ENCODE data around the gene EFNA5.

Gene EFNA5

DNA sequence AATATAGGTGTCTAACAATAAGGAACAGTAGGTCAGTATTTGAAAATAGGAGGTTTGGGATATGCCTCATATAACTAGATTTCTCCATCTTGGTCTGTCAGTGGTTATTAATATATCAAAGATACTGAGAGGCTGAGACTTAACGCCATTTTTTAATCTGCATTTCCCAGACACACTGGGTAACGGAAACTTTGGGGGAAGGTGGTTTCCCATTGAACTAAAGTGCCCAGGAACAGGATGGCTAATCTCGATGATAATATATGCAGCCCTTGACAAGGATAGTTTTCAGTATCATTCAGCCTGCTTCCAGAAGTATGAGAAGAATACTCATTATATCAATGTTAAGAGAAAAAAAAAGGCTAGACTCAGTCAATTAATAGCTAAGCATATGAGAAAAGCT is 30.7 kb downstream of the EFNA5 start:
- no peak for ATAC-seq
- no peak for DNase-seq

- DNase-seq (no peak), ATAC-seq (no peak)
Observed at GRCh38 chr5:107636555-107636954, 34.2 kb downstream of the EFNA5 start.

- ATAC-seq (no peak), DNase-seq (no peak)
Observed at GRCh38 chr5:107636068-107636467, 34.7 kb downstream of the EFNA5 start.

GRCh38 chr5:107634981-107635848 is 35.5 kb downstream of the EFNA5 start:
- DNase-seq = no peak
- no peak for ATAC-seq

DNA sequence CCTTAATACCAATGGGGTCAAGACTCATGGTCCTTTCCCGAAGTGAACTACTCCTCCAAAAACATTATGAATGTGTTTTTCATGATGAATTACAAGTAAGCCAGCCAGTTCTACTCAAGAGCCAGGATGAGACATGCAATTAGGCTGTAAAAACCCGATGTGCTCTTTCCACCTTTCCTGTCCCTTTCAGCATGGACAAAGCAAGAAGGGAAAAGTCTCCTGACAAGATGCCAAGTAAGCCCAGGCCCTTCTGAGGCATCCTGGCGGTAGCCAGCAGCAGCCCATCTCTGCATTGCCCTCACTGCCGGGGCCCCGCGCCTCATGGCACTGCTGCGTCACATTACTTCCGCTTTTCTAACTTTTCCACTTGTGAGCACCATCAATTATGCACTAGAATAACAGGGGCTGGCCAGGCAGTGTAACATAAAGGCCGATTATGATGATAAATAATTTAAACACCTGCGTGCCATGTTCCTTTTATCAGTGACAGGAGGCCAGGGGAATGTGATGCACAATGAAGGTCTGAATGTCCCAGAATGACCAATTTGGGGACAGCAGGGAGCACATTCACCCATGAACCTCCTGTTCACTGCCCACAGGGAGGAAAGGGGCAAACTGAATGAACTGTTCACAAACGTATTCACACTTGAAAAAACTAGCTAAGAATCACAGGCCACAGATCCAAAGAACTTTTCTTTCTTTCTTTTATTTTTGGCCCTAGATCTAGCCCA is 37.4 kb downstream of the EFNA5 start:
- DNase-seq = no peak
- no peak for ATAC-seq

- ATAC-seq (no peak), DNase-seq (no peak)
Observed at GRCh38 chr5:107631805-107632362, 38.9 kb downstream of the EFNA5 start.

DNA sequence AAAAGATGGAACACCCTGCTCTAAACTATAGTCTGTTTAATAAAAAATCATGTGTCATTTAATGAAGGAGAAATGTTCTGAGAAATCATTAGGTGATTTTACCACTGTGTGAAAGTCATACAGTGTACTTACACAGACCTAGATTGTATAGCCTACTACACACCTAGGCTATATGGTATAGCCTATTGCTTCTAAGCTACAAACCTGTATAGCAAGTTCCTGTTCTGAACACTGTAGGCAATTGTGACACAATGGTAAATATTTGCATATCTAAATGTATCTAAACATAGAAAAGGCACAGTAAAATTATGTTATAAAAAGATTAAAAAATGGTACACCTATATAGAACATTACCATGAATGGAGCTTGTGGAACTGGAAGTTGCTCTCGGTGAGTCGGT is 40.6 kb downstream of the EFNA5 start:
- DNase-seq (no peak), ATAC-seq (no peak)

- ATAC-seq (no peak), DNase-seq (no peak)
Observed at GRCh38 chr5:107624235-107624634, 46.5 kb downstream of the EFNA5 start.

DNA sequence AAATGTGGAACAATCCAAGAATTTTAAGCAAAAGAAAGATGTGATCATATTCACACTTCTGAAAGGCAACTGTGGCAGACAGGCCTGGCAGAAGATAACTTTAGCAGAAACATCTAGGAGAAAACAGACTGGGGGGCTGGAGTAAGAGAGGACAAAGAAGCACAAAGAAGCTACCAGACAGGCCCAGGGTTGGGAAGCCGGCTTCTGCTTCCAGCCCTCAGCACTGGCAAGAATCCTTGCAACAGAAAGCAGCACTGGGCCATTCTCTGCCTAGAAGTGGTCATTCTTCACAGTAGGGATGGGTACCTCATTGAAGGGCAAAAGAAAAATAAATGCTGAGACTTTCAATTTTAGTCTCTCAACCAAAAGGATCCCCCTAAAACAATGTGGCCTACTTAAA is 49.6 kb downstream of the EFNA5 start:
- DNase-seq (no peak), ATAC-seq (no peak)

GRCh38 chr5:107619781-107620180 is 51.0 kb downstream of the EFNA5 start:
- no peak for DNase-seq
- no peak for ATAC-seq

DNA sequence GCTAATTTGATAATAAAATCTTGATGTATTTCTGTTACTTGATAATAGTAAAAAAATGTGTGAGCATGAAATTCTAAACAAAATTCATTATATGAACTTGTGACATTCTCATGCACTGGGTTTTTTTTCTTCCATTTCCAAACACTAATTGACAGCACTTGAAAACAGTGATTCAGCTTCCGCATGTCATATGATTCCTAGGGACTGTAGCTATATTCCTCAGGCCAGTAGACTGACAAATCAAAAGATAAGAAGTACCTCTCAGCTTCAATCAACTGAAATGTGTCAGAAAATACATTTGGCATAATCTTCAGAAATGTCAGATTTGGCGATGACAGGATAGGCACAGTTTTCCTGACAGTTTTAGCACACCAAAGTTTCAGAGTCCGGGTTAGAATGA is 52.5 kb downstream of the EFNA5 start:
- ATAC-seq (no peak), DNase-seq (no peak)

DNA sequence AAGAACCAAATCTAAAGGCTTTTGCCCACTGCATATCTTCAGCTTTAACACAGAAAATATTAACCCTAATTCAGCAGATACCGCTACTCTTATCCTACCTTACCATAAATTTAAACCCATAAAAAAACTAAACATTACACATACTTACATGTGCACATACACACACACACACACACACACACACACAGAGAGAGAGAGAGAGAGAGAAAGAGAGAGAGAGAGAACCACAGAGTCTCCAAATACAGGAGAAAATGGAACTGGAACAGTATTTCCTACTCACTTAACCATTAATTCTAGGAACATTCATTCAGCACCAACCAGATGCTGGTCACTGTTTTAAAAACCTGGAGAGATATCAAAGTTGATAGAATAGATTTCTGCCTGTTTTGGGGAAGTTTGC is 53.7 kb downstream of the EFNA5 start:
- ATAC-seq (no peak), DNase-seq (no peak)

GRCh38 chr5:107616213-107616612 is 54.5 kb downstream of the EFNA5 start:
- ATAC-seq = no peak

GRCh38 chr5:107615299-107615817 is 55.4 kb downstream of the EFNA5 start:
- DNase-seq (no peak), ATAC-seq (no peak)

More at GRCh38 chr5:107616213-107616612, 54.5 kb downstream of the EFNA5 start:
- no peak for DNase-seq

DNA sequence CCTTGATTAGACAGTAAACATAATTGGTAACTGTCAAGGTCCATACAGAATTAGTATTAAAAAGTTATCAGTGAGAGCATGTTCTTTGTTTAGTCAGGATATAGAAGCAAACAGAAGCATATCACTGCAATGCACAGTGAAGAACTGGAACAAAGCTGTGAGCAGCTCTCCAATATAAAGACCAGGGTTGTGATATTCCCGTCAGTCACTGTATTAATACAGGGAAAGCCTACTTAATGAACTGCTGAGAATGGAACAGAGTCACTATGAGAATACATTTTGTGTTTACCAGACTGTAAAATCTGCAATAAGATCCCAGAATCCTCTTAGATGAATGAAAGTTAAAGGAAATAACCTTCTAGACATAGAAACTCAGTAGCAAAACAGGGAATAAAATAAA is 58.2 kb downstream of the EFNA5 start:
- DNase-seq = no peak
- ATAC-seq = no peak

DNA sequence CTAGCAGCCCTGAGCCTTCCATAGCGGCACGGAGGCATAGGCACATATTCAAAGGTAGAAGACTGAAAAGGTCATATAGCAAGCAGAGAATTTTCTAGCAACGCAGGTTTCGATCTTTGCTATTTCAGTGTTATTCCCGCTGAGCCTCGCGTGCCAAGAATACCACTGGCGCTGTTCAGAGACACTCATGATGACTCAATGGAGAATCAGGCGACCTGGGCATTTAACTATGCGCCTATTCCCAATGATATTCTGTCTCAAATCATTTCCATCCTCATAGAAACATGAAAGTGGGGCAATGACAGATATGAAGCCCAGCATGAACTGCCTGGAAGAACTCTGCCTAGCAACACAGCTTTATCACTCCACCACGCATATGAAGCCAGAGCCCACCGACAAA is 59.9 kb downstream of the EFNA5 start:
- ATAC-seq = no peak
- DNase-seq = no peak

DNA sequence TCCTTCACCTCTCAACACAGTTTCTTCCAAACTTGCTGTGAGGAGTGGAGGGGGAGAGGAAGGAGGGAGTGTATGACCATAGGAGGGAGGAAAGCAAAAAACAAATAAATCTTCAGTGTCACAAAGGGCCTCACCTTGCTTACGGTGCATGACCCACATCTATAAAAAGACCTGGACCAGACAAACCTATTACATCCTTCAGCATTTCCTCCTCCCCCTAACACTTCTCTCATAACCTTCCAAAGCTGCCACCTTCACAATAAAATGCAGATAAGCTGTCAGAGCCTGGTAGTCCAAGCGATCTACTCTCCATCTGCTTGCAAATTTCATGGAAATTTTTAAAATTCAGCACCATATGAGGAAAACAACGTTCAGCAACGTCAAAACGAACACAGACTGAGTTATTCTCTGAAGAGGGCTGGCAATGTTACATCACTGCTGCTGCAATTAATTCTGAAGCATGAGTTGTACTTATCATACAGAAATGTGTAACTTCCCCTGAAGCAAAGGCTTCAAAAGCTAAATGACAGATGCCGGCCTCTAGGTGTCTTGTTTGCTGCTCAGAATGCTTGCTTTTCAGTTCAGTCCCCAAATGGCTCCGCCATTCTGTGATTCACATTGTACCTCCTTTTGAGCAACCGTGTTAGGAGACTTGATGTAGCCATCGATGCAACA is 62.9 kb downstream of the EFNA5 start:
- no peak for ATAC-seq
- no peak for DNase-seq

DNA sequence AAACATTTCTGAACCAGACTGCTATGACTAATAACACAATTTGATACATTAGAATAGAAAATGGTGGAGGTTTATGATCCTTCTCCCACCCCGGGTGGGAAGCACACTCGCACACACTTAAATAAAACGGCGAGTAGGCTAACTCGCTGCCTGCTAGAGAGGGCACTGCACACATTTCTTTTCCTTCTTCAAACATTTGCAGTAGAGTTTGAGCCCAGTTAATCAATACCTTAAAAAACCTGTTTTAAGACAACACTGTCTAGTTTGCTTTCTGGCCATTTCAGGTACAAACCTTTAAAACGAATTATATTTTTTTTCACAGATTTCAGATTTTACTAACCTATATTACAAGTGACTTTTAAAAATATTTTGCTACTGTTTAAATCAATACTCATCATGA is 63.5 kb downstream of the EFNA5 start:
- DNase-seq (no peak), ATAC-seq (no peak)

GRCh38 chr5:107605596-107606125 is 65.1 kb downstream of the EFNA5 start:
- no peak for ATAC-seq
- DNase-seq = no peak

- ATAC-seq = no peak
Observed at GRCh38 chr5:107604990-107605389, 65.7 kb downstream of the EFNA5 start.

DNA sequence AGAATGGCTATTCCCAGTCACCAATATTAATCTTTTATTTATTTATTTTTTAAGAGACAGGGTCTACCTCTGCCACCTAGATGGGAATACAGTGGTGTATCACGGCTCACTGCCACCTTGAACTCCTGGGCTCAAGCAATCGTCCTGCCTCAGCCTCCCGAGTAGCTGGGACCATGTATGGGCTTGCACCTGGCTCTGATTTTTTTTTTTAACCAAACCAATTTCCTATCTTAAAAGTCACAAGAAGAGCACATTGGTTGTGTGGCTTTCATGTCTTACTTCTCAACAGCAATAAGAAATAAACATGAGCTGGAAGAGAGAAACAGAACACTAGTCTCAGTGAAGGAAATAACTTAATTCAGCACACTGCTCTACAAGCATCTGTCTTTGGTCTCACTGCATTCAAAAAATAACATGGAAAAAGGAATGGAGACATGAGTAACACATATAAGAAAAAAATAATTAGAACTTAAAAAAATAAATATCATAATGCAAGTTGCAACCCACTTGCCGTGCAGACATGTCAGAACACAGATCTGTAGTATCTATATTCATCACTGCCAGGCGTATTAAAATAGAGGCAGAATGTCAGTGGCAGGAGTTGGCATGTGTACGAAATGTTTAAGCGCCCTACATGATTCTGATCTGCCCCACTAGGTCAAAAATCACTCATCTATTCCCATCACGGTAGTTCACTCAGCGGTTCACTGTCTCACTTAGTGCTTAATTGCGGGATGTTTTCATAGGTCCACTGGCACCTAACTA is 66.4 kb downstream of the EFNA5 start:
- no peak for ATAC-seq
- DNase-seq = no peak

More at GRCh38 chr5:107604990-107605389, 65.7 kb downstream of the EFNA5 start:
- no peak for DNase-seq
